H9 (cell line): ENCODE measurements around the gene RPS29. TPM values are rescaled to one million over a fixed set of nuclear protein-coding genes. Genes with fewer than 3 reads are reported as not detected.

Experiments
- DNase-seq: peaks from one replicate; pipeline ENCODE4 v3.0.0-alpha.2; 2017
- H2AFZ ChIP-seq: one replicate; pipeline ENCODE4 v1.6.1; 2013; ENCODE audit warnings: mild to moderate bottlenecking, low read length, control low read depth, moderate library complexity
- H2AK5ac ChIP-seq: 2 replicates; pipeline ENCODE4 v1.6.1; 2013; ENCODE audit warnings: low read length, control low read depth, mixed read lengths; ENCODE audit not compliant: insufficient read length
- H2BK120ac ChIP-seq: one replicate; pipeline ENCODE4 v1.6.1; 2013; ENCODE audit warnings: low read depth, mild to moderate bottlenecking, low read length, control low read depth, inconsistent platforms; ENCODE audit not compliant: poor library complexity, severe bottlenecking
- H2BK12ac ChIP-seq: 2 replicates; pipeline ENCODE4 v1.6.1; 2013; ENCODE audit warnings: low read length, control low read depth, mixed read lengths, low read depth; ENCODE audit not compliant: insufficient read length
- H2BK15ac ChIP-seq: 2 replicates; pipeline ENCODE4 v1.6.1; 2013; ENCODE audit warnings: low read depth, low read length, control low read depth
- H2BK20ac ChIP-seq: one replicate; pipeline ENCODE4 v1.6.1; 2013; ENCODE audit warnings: low read depth, mild to moderate bottlenecking, low read length, control low read depth, inconsistent platforms; ENCODE audit not compliant: poor library complexity, severe bottlenecking
- H2BK5ac ChIP-seq: 2 replicates; pipeline ENCODE4 v1.6.1; 2013; ENCODE audit warnings: low read length, control low read depth, mixed read lengths; ENCODE audit not compliant: insufficient read length
- H3K14ac ChIP-seq: 2 replicates; pipeline ENCODE4 v1.6.1; 2013; ENCODE audit warnings: low read length, control low read depth; ENCODE audit not compliant: insufficient read depth
- H3K18ac ChIP-seq: 2 replicates; pipeline ENCODE4 v1.6.1; 2013; ENCODE audit warnings: low read depth, mild to moderate bottlenecking, mixed read lengths, low read length, control low read depth; ENCODE audit not compliant: insufficient read length
- H3K23ac ChIP-seq: 2 replicates; pipeline ENCODE4 v1.6.1; 2013; ENCODE audit warnings: low read length, control low read depth, mixed read lengths, low read depth; ENCODE audit not compliant: insufficient read length
- H3K23me2 ChIP-seq: 2 replicates; pipeline ENCODE4 v1.6.1; 2013; ENCODE audit warnings: low read depth, mild to moderate bottlenecking, mixed read lengths, low read length, control low read depth; ENCODE audit not compliant: insufficient read length, poor library complexity, severe bottlenecking
- H3K27ac ChIP-seq: 2 replicates; pipeline ENCODE4 v1.5.1; 2013; ENCODE audit warnings: low read length, control low read depth, mixed read lengths, low read depth; ENCODE audit not compliant: insufficient read length
- H3K27me3 ChIP-seq: 2 replicates; pipeline ENCODE4 v1.6.1; 2013; ENCODE audit warnings: low read length, control low read depth, inconsistent platforms; ENCODE audit not compliant: insufficient read depth
- H3K4ac ChIP-seq: 2 replicates; pipeline ENCODE4 v1.6.1; 2013; ENCODE audit warnings: low read depth, mild to moderate bottlenecking, control low read depth, inconsistent platforms, low read length, moderate library complexity
- H3K4me1 ChIP-seq: 2 replicates; pipeline ENCODE4 v1.6.1; 2013; ENCODE audit warnings: low read length, control low read depth, inconsistent platforms; ENCODE audit not compliant: insufficient read depth
- H3K4me2 ChIP-seq: 2 replicates; pipeline ENCODE4 v1.6.1; 2013; ENCODE audit warnings: low read length, control low read depth, mixed read lengths; ENCODE audit not compliant: insufficient read length, insufficient read depth
- H3K56ac ChIP-seq: 2 replicates; pipeline ENCODE4 v1.6.1; 2013; ENCODE audit warnings: low read depth, mild to moderate bottlenecking, mixed read lengths, low read length, control low read depth; ENCODE audit not compliant: insufficient read length
- H3K79me1 ChIP-seq: 2 replicates; pipeline ENCODE4 v1.6.1; 2013; ENCODE audit warnings: low read depth, mild to moderate bottlenecking, moderate library complexity, low read length, control low read depth, inconsistent platforms; ENCODE audit not compliant: insufficient read depth, poor library complexity, severe bottlenecking
- H3K79me2 ChIP-seq: 2 replicates; pipeline ENCODE4 v1.6.1; 2013; ENCODE audit warnings: low read length, control low read depth, inconsistent platforms; ENCODE audit not compliant: insufficient read depth
- H3K9ac ChIP-seq: 2 replicates; pipeline ENCODE4 v1.6.1; 2013; ENCODE audit warnings: low read length, control low read depth, mixed read lengths; ENCODE audit not compliant: insufficient read length; ENCODE audit errors: extremely low read depth
- H3K9me3 ChIP-seq: one replicate; pipeline ENCODE4 v1.6.1; 2013; ENCODE audit warnings: low read depth, low read length, inconsistent platforms; ENCODE audit not compliant: control insufficient read depth
- H3T11ph ChIP-seq: one replicate; pipeline ENCODE4 v1.6.1; 2013; ENCODE audit warnings: mild to moderate bottlenecking, low read length, control low read depth, inconsistent platforms
- H4K20me1 ChIP-seq: one replicate; pipeline ENCODE4 v1.6.1; 2013; ENCODE audit not compliant: control insufficient read depth, insufficient read length, insufficient read depth
- H4K5ac ChIP-seq: 2 replicates; pipeline ENCODE4 v1.6.1; 2013; ENCODE audit warnings: low read depth, mild to moderate bottlenecking, mixed read lengths, low read length, control low read depth; ENCODE audit not compliant: insufficient read length
- H4K8ac ChIP-seq: replicated peaks from 2 replicates; pipeline ENCODE4 v1.6.1; 2013; ENCODE audit warnings: low read length, control low read depth, mixed read lengths, low read depth; ENCODE audit not compliant: insufficient read length
- H4K91ac ChIP-seq: 2 replicates; pipeline ENCODE4 v1.6.1; 2013; ENCODE audit warnings: low read depth, mild to moderate bottlenecking, moderate library complexity, mixed read lengths, low read length, control low read depth; ENCODE audit not compliant: insufficient read length
- H3K27ac Mint-ChIP-seq, 3 experiments: 2 replicates in 2 of 3; 3 replicates in 1 of 3; pipeline ENCODE4 v1.8.0; 2020 to 2021; ENCODE audit warnings: mixed read lengths in 3 of 3, mild to moderate bottlenecking in 1 of 3, moderate library complexity in 1 of 3
- H3K27me3 Mint-ChIP-seq: 2 replicates; pipeline ENCODE4 v1.8.0; 2021; ENCODE audit warnings: low read depth, mild to moderate bottlenecking, moderate library complexity, mixed read lengths
- H3K36me3 Mint-ChIP-seq, 3 experiments: 2 replicates in 2 of 3; 3 replicates in 1 of 3; pipeline ENCODE4 v1.8.0; 2020 to 2021; ENCODE audit warnings: low read depth in 3 of 3, mixed read lengths in 3 of 3; ENCODE audit not compliant: insufficient read depth in 1 of 3
- H3K4me1 Mint-ChIP-seq, 2 experiments: 2 replicates each; pipeline ENCODE4 v1.8.0; 2020; ENCODE audit warnings: mixed read lengths in 2 of 2
- H3K4me3 Mint-ChIP-seq, 2 experiments: 2 replicates in 1 of 2; 3 replicates in 1 of 2; pipeline ENCODE4 v1.8.0; 2020 to 2021; ENCODE audit warnings: mild to moderate bottlenecking in 2 of 2, mixed read lengths in 2 of 2, moderate library complexity in 1 of 2
- H3K9me3 Mint-ChIP-seq, 2 experiments: 2 replicates in 1 of 2; 3 replicates in 1 of 2; pipeline ENCODE4 v1.8.0; 2020; ENCODE audit warnings: mild to moderate bottlenecking in 2 of 2, mixed read lengths in 2 of 2, moderate library complexity in 1 of 2
- WGBS: extraction: QIAGEN DNeasy Blood & Tissue Kit; methylation state at CpG from one replicate; pipeline ENCODE4 v1.1.7; 2013; ENCODE audit warnings: missing lambda C conversion rate, low lambda C conversion rate, mixed read lengths; ENCODE audit not compliant: insufficient read length; ENCODE audit errors: extremely low coverage; 5-methylcytosine and 5-hydroxymethylcytosine counted together
- total RNA-seq: library from RNA; stranded (reverse); gene quantifications from 2 replicates; pipeline ENCODE4 v1.2.1, GENCODE V29; 2021
- TF ChIP-seq, protein P1 (sequence below): fragments of 200-600 bp; sonication (generic); conservative IDR thresholded peaks from 3 replicates; pipeline ENCODE4 v1.8.0; 2021; ENCODE audit warnings: antibody characterized with exemption, mild to moderate bottlenecking

The RPS29 gene
- total RNA-seq, 1 experiment from 2014 or later = 1,963 TPM

DNA sequence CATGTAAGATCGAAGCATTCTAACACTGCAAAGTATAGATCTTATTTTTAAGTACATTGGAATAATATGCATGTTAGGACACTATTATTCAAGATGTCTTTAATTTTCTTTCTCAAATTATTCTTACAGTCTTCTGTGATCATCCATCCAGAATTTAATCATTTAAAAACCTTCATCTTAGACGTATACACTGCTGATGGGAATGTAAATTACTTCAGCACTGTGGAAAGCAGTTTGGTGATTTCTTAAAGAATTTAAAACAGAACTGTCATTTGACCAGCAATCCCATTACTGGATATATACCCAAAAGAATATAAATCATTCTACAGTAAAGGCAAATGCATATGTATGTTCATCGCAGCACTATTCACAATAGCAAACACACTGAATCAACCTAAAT, 3.2 kb upstream of the RPS29 start:
- H4K8ac ChIP-seq = no peak overlapping the region
- Mint-ChIP-seq H3K27me3 (peaks cover 3% of the 10 kb centered on the region; the same call in 1 of the 2 replicates), H3K9me3 (no peaks in the 10 kb centered on the region), H3K36me3 (peaks cover 18 to 19% (median 19%) of the 10 kb centered on the region in 3 experiments), H3K4me1 (peaks cover 6 to 7% of the 10 kb centered on the region in 2 experiments; a peak in 3 of 4 replicates), H3K27ac (no peak overlapping the region), H3K4me3 (no peak overlapping the region)
- no peaks in the 10 kb centered on the region for H3K4me1 ChIP-seq
- no peak for DNase-seq
- H3K79me2 ChIP-seq = peaks cover 15% of the 10 kb centered on the region
- no peak overlapping the region for H3K23ac ChIP-seq
- H2AK5ac ChIP-seq = no peak overlapping the region
- no peak overlapping the region for H3K4me2 ChIP-seq
- H2AFZ ChIP-seq = no peak overlapping the region
- no peak overlapping the region for H3T11ph ChIP-seq
- no peak overlapping the region for H3K4ac ChIP-seq
- H2BK20ac ChIP-seq = no peak overlapping the region
- no peak overlapping the region for H2BK15ac ChIP-seq
- no peak overlapping the region for H3K18ac ChIP-seq
- no peak overlapping the region for H3K56ac ChIP-seq
- no peak overlapping the region for H2BK5ac ChIP-seq
- H4K20me1 ChIP-seq = no peaks in the 10 kb centered on the region
- H4K91ac ChIP-seq = no peak overlapping the region
- H3K79me1 ChIP-seq = peaks cover 1% of the 10 kb centered on the region
- no peak overlapping the region for H2BK120ac ChIP-seq
- WGBS = no CpG with 5 or more reads among the region's 3 CpGs
- no peak overlapping the region for H3K27ac ChIP-seq
- no peaks in the 10 kb centered on the region for H3K9me3 ChIP-seq
- H2BK12ac ChIP-seq = no peak overlapping the region
- H4K5ac ChIP-seq = no peak overlapping the region
- peaks cover 7% of the 10 kb centered on the region for H3K23me2 ChIP-seq
- H3K14ac ChIP-seq = no peak overlapping the region
- H3K9ac ChIP-seq = no peak overlapping the region
- H3K27me3 ChIP-seq = no peaks in the 10 kb centered on the region
- TF ChIP-seq, protein P1, sequence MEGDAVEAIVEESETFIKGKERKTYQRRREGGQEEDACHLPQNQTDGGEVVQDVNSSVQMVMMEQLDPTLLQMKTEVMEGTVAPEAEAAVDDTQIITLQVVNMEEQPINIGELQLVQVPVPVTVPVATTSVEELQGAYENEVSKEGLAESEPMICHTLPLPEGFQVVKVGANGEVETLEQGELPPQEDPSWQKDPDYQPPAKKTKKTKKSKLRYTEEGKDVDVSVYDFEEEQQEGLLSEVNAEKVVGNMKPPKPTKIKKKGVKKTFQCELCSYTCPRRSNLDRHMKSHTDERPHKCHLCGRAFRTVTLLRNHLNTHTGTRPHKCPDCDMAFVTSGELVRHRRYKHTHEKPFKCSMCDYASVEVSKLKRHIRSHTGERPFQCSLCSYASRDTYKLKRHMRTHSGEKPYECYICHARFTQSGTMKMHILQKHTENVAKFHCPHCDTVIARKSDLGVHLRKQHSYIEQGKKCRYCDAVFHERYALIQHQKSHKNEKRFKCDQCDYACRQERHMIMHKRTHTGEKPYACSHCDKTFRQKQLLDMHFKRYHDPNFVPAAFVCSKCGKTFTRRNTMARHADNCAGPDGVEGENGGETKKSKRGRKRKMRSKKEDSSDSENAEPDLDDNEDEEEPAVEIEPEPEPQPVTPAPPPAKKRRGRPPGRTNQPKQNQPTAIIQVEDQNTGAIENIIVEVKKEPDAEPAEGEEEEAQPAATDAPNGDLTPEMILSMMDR = no peak
